GM12874 (cell line): Measurements from ENCODE around the gene ITPR1.

ENCODE experiments used
- TF ChIP-seq, protein P1 (sequence below): IDR thresholded peaks from 2 replicates; pipeline ENCODE4 v1.5.1; 2011; ENCODE audit warnings: low read depth, mild to moderate bottlenecking, control low read depth, low read length, moderate library complexity; ENCODE audit not compliant: insufficient read depth

The ITPR1 gene

DNA sequence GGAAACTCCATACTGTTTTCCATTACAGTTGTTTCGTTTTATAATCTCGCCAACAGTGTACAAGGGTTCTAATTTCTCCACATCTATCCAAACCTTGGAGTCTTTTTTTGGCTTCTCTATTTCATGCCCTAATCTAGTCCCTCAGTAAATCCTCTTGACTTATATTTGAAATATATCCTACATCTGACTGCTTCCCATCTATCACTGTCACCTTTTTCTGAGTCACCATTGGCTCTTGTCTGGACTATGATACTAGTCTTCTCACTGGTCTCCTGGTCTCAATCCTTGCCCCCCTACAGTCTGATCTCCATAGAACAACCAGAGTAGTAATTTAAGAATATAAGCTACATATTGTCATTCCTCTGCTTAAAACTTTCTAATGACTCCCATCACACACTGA lies 80.0 kb downstream of the ITPR1 start:
- TF ChIP-seq, protein P1, sequence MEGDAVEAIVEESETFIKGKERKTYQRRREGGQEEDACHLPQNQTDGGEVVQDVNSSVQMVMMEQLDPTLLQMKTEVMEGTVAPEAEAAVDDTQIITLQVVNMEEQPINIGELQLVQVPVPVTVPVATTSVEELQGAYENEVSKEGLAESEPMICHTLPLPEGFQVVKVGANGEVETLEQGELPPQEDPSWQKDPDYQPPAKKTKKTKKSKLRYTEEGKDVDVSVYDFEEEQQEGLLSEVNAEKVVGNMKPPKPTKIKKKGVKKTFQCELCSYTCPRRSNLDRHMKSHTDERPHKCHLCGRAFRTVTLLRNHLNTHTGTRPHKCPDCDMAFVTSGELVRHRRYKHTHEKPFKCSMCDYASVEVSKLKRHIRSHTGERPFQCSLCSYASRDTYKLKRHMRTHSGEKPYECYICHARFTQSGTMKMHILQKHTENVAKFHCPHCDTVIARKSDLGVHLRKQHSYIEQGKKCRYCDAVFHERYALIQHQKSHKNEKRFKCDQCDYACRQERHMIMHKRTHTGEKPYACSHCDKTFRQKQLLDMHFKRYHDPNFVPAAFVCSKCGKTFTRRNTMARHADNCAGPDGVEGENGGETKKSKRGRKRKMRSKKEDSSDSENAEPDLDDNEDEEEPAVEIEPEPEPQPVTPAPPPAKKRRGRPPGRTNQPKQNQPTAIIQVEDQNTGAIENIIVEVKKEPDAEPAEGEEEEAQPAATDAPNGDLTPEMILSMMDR, result no peak

DNA sequence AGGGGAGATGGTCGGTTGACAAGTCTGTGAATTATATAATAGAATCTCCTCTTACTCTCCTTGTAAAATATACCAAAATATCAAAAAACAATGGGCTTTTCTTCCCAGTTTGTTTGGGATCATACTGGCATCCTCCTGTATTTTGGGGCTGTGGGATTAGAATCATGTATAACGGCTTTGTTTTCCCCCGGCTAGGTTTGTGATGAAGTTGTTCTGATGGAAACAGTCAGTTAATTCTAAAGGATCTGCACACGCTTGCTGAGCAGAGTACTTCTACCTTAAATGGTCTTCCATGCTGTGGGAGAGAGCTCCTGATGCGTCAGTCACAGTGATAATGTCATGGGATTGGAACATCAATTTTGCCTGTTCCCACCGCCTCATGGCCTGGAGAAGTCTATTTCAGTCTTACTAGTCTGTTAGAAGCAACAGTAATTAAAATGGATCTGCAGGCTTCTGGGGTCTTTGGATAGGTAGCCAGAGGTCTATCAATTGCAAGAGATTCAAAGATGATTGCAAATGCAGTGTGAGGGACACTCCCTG lies 81.3 kb downstream of the ITPR1 start:
- TF ChIP-seq, protein P1, result no peak

DNA sequence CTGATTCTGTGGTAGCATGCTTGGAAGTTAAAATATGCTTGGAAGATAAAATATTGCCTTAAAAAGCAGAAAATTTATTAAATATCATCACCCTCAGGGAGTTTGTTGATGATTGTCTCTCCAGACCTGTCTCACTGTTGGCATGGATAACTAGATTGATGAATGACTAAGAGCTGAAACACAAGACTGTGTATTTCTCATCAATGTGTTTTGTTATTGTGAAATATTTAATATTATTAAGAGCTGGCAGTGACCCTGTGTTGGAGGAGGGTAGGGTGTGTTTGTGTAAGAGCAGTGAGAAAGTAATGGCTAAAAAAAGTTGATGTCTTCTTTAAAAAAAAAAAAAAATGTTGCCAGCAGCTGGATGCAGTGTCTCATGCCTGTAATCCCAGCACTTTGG lies 82.2 kb downstream of the ITPR1 start:
- TF ChIP-seq, protein P1, result no peak

DNA sequence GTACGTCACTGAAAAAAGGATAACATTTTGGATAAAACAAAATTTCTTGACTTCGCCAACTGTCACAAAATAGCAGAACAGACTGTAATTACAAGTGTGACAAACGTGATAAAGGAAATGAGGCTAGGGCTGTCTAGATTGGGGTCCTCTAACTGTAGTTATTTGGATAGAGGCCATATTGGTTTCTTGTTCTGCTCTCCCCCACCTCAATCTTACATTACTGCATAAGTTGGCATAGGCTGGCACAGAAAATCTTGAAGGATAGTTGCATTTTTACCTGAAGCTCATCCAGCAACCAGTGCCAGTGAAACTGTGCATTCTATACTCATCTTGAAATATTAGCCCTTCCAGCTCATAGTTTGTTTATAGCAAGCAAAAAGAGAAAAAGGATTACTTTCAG lies 84.6 kb downstream of the ITPR1 start:
- TF ChIP-seq, protein P1, result no peak

DNA sequence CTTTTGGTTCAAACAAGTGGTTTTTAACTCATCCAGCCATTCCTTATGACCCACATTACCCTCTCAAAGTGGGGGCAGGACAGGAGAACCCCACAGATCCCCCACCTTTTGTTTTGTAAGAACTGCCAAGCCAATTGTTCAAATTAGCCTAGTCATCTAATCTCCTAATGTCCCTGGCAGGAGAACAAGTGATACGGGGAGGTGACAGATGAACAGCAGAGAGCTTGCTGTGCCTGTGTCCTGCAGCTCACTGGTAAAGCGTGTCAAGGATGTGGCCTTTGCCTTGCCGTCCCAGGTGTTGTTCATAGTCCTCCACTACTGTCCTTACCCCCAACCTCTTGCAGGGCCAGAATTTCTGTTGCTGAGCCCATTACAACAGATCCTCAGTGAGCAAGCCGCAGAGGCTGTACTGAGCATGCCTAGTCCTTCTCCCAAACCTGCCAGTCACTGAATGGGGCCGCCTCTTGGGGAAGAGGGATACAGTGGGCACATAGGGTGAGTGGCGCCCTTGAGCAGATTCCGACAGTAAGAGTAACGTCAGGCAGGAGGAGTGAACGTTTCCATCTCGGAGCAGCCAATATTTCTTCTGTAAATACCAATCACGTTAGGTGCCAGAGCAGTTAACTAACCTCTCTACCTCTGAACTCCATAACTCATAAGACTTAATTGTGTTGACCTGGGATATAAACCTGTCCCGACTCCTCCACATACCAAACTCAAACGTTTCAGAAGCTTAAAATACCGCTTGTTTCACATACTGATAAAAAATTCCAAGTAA lies 87.4 kb downstream of the ITPR1 start:
- TF ChIP-seq, protein P1, result no peak

DNA sequence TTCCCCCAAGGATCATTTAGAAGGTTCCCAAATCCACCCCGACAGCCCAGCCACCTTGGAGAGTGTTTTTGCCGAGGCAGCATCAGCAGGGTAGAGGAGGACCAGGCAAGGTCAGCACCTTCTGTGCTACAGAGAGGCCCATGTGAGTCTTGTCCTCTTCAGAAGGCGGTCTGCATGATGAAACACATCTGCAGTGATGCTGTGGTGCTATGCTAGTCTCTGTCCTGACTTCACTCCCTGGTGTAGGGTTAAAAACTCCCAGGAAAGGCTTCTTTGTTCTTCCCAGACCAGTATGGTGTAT lies 87.9 kb downstream of the ITPR1 start:
- TF ChIP-seq, protein P1, result no peak

DNA sequence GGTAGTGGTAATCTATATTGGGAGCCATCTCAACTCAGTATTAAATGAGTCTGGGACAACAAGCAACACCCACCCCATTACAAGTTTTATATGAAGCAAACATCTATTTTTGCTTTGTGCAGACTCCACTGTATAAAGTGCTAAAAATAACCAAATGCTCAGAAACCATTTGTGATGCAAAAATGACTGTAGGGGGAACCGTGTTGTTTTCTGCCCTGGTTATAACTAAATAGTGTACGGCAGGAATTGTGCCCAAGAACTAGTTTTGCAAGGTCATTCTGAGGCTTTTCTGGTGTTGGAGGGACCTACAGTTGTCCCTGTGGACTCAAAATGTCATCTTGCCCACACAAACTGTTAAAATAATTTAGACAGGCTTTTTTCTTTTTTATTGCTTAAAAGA lies 88.3 kb downstream of the ITPR1 start:
- TF ChIP-seq, protein P1, result no peak
